HG02870 (cell line): ENCODE measurements around the gene GALNT18.

Experiments used
- ATAC-seq: cut with Tn5 transposase; IDR thresholded peaks from one replicate; pipeline ENCODE4 v1.9.1; 2021; ENCODE audit warnings: mild to moderate bottlenecking, moderate library complexity; ENCODE audit not compliant: unreplicated experiment

Gene GALNT18

GRCh38 chr11:11416502-11416901 is 205.3 kb downstream of the GALNT18 start:
- ATAC-seq, result no peak

GRCh38 chr11:11415901-11416300 is 205.9 kb downstream of the GALNT18 start:
- ATAC-seq, result no peak

- no peak for ATAC-seq
Observed at GRCh38 chr11:11414996-11415395, 206.8 kb downstream of the GALNT18 start.

GRCh38 chr11:11413776-11414175 is 208.0 kb downstream of the GALNT18 start:
- ATAC-seq, result no peak

GRCh38 chr11:11411401-11411985 is 210.3 kb downstream of the GALNT18 start:
- no peak for ATAC-seq

GRCh38 chr11:11409901-11410300 is 211.9 kb downstream of the GALNT18 start:
- no peak for ATAC-seq

GRCh38 chr11:11409224-11409623 is 212.6 kb downstream of the GALNT18 start:
- ATAC-seq, result no peak

- ATAC-seq, result no peak
Observed at GRCh38 chr11:11408436-11409221, 213.2 kb downstream of the GALNT18 start.

- no peak for ATAC-seq
Observed at GRCh38 chr11:11407763-11408084, 214.1 kb downstream of the GALNT18 start.

- ATAC-seq, result no peak
Observed at GRCh38 chr11:11407065-11407762, 214.6 kb downstream of the GALNT18 start.

GRCh38 chr11:11406652-11407051 is 215.2 kb downstream of the GALNT18 start:
- ATAC-seq, result no peak

- no peak for ATAC-seq
Observed at GRCh38 chr11:11403763-11404725, 217.8 kb downstream of the GALNT18 start.

GRCh38 chr11:11401960-11402535 is 219.8 kb downstream of the GALNT18 start:
- no peak for ATAC-seq

- ATAC-seq, result no peak
Observed at GRCh38 chr11:11400635-11401232, 221.1 kb downstream of the GALNT18 start.

GRCh38 chr11:11400121-11400520 is 221.7 kb downstream of the GALNT18 start:
- ATAC-seq, result no peak

GRCh38 chr11:11397781-11398180 is 224.0 kb downstream of the GALNT18 start:
- ATAC-seq, result no peak

GRCh38 chr11:11397036-11397415 is 224.8 kb downstream of the GALNT18 start:
- no peak for ATAC-seq

- no peak for ATAC-seq
Observed at GRCh38 chr11:11396301-11397035, 225.3 kb downstream of the GALNT18 start.

GRCh38 chr11:11395126-11395525 is 226.7 kb downstream of the GALNT18 start:
- ATAC-seq, result no peak

- ATAC-seq, result no peak
Observed at GRCh38 chr11:11394241-11394640, 227.6 kb downstream of the GALNT18 start.
